Activated T-cell treated with anti-CD3 and anti-CD28 coated beads for 24 hours (primary cell): ENCODE results near the gene EFNA5.

ENCODE experiments used
- DNase-seq: peaks from one replicate; pipeline ENCODE4 v3.0.0-alpha.2; 2020; ENCODE audit warnings: low read depth

EFNA5 gene

DNA sequence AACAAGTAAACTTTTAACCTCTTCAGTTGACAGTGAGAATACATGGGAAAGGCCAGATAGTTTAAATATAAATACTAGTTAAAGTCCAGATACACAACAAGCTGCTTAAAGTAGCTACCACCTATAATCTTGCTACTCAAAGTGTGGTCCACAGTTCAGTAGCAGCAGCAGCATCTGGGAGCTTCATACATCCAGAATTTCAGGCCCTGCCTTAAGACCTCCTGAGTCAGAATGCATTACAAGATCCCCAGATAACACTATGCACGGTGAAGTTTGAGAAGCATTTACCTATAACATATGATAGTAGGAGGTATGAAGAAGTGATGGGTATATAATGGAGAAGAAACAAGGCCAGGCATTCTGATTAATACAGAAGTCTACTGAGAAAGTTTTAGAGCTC, 244.5 kb downstream of the EFNA5 start:
- no peak for DNase-seq

DNA sequence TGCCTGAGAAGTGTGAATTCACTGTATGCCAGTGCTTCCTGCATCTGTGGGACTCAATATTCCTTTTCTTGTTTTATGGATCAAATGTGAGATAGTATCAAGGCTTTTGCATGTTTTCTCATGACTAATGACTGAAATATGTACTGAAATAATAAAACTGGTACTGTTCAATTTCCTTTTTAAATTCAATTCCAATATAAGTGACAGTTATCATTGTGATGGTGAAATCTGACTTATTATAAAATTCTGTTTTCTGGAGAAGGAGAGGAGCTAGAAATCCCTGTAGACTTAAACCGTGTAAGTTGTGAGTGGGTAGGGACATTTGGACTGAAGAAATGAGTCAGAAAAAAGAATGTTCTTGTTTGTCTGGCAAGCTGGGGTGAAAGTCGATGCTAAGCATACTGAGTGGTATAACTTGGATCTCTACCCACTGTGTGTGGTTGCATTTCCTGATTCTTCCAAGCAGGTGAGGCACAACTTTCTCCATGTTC, 245.2 kb downstream of the EFNA5 start:
- DNase-seq = no peak

- DNase-seq = no peak
Observed at GRCh38 chr5:107424491-107424890, 246.2 kb downstream of the EFNA5 start.

DNA sequence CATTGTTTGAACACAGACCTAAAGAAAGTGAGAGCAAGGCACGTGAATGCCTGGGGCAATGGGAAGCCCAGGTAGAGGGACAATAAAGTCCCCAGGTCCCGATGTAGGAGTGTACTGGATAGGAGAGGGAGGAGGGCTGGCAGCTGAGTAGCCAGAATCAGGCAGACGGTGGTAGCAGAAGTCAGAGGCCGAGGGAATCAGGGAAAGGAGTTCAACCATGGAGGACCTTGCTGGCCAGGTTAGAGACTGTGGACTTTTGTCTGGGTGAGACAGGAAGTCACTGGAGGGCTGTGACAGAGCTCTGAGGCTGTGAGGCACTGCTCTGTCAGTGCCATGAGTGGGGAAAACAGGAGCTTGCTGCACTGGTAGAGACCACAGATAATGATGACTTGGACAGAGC, 248.2 kb downstream of the EFNA5 start:
- no peak for DNase-seq

- DNase-seq = no peak
Observed at GRCh38 chr5:107419498-107419897, 251.2 kb downstream of the EFNA5 start.

- DNase-seq = no peak
Observed at GRCh38 chr5:107418902-107419301, 251.8 kb downstream of the EFNA5 start.

- no peak for DNase-seq
Observed at GRCh38 chr5:107418071-107418470, 252.7 kb downstream of the EFNA5 start.

DNA sequence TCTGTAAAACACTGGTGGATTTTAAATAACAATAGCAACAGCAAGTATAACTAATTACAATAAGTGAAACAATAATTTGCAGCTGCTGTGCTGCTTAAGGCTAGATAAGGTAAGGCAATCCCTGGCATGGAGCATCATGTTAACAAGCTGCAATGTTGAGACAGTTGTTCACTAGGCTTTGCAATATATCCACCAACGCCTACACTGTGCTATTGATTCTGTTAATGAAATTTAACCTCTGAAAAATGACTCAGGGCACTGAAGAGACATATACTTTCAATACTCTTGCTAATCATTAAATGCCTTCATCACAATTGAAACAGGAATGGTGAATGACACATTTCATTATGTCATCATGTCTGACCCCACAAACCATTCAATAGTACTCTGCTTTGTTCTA, 255.0 kb downstream of the EFNA5 start:
- no peak for DNase-seq

DNA sequence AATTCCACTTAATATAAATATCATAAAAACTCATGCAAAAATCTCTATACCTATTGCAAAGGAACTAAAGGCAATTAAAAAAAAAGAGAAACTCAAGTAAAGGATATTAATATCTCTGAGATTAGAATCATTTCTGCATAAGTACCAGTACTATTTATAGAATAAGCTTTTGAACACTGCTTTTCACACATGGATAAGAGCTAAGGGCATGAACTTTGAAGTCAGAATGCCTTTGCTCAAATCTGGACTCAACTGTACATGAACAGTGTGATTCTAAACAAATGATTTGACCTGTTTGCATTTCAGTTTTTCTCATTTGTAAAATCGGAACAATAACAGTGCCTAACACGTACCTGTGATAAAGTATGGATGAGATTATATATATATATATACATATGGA, 255.9 kb downstream of the EFNA5 start:
- DNase-seq = no peak

- DNase-seq = no peak
Observed at GRCh38 chr5:107413754-107414153, 257.0 kb downstream of the EFNA5 start.

- no peak for DNase-seq
Observed at GRCh38 chr5:107408564-107408963, 262.2 kb downstream of the EFNA5 start.

- no peak for DNase-seq
Observed at GRCh38 chr5:107407713-107408298, 262.9 kb downstream of the EFNA5 start.

- DNase-seq = no peak
Observed at GRCh38 chr5:107404595-107405374, 266.0 kb downstream of the EFNA5 start.

- DNase-seq = no peak
Observed at GRCh38 chr5:107403228-107403953, 267.3 kb downstream of the EFNA5 start.

- no peak for DNase-seq
Observed at GRCh38 chr5:107402434-107403227, 268.1 kb downstream of the EFNA5 start.

DNA sequence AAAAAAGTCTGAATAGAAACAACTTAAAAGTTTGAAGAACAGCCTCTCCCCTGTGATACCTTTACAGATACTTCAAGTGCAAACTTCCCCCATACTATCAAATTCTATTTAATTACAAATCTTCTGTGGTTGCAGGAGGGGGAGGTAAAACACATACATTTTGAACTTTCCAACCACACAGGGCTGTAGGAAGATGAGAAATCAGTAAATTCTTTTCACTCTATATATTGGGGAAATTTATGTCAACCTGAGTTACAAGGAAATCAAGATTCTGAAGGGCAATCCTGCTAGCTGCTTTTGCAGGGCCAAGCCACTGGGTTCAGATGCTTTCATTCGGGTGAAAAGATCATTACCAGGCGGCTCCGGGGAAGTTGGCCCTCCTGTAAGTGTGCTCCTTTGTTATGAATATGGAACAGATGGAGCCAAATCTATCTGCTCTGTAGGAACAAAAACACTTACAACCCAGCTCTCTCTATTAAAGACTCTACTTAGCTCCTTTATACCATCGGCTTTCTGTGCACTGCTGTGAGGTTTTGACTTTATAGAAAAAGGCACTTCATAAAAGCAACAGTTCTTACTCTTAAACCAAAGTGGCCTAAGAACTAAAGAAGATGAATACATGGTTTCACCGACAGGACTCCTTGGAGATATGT, 269.1 kb downstream of the EFNA5 start:
- no peak for DNase-seq

DNA sequence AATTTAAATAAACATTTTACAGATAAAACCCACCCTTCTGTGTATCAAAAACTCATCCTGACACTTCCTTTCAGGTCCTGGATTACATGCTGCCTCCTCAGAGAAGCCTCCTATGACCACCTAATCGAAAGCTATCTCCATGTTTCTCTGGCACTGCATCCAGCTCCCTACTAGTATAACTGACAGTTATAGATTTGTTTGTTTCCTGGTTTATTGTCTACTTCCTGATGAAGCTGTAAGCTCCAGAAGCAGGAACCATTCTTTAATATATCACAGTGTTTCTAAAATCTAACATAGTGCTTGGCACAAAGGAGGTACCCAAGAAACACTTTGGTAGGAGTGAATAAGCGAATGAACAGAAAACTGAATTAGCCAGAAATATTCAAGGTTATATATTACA, 270.4 kb downstream of the EFNA5 start:
- DNase-seq = no peak

DNA sequence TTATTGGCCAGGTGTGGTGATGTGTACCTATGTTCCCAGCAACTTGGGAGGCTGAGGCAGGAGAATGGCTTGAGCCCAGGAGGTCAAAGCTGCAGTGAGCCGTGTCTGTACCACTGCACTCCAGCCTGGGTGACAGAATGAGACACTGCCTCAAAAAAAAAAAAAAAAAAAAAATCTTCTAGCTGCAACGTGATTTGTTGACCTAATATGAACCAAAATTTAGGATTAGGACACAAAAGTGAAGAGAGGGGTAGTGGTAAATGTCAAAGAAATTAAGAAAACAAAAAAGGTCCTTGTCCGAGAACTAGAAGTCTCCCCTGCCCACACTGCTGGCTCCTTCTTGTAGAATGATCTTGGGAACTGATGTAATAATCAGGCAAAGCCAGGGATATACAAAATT, 272.0 kb downstream of the EFNA5 start:
- no peak for DNase-seq

DNA sequence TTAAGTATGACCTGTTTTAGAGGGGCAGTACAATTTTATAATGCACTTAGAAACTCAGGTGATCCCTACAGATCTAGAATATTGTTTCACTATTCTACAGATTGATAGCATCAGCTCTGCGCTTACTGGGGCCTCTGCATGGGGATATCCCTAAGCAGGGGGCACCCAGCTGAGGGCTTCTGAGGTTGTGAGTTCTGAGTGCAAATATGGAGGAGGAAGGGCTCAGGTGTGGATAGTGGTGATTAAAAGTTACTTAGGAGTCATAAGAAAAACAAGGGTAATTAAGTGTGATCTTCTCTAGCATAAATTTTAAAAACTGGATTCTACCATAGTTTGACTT, 274.4 kb downstream of the EFNA5 start:
- no peak for DNase-seq

DNA sequence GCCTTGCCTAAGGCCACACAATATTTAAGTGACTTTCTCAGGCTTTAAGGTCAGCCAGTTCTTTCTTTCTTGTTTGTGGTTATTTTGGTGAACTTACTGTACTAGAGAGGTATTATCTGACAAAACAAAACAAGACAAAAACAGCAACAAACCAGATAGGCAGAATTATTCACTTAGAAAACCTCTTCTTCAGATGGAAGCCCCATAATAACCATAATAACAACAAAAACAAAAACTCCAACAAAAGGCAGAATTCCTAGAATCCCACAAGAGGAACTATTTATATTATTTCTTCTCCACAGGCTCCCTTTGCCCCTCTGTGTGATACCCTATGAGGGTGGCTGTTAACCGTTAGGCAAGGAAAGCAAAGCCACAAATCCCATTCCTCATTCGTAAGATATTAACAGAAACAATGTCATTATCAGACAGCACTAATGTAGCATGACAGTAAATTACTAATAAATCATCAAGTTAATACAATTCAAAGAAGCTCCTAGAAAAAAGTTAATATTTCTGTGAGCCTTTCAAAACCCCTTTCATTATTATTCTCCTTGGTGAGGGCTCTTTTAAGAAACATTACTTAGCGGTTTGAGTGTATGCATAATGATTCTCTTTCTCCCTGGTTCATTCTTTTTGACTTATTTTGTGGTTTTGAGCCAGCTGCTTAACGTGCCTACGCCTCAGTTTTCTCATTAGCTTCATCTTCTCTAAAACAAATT, 274.9 kb downstream of the EFNA5 start:
- DNase-seq = no peak

DNA sequence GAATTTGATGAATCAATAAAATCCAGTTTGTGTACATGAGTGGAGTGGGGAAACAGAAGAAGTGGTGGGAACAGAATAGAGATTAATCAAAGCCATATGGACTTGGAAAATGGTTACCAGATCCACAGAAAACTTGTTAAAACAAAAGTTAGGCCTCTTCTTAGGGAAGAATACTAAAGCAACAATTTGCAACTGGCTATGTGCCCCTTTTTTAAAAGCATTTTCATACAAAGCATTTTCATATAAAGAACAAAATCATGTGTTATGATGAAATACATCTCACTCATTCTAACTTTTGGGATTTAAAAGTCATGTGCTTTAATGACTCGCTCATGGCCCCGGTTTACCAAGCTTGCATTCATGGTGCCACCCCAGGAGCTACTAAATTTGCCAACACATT, 276.9 kb downstream of the EFNA5 start:
- no peak for DNase-seq
